GM19035 (cell line): ENCODE measurements around the gene FOXA1.

Experiments
- ATAC-seq: cut with Tn5 transposase; IDR thresholded peaks from one replicate; pipeline ENCODE4 v1.9.1; 2021; ENCODE audit not compliant: unreplicated experiment

Gene FOXA1

GRCh38 chr14:37590428-37591139 lies 4.5 kb downstream of the FOXA1 start:
- no peak for ATAC-seq

- ATAC-seq: no peak
These were observed 5.2 kb downstream of the FOXA1 start for GRCh38 chr14:37589715-37590427.

GRCh38 chr14:37588956-37589714 lies 5.9 kb downstream of the FOXA1 start:
- no peak for ATAC-seq

GRCh38 chr14:37588667-37588955 lies 6.4 kb downstream of the FOXA1 start:
- ATAC-seq: no peak

GRCh38 chr14:37587881-37588666 lies 7.0 kb downstream of the FOXA1 start:
- no peak for ATAC-seq

- ATAC-seq: no peak
These were observed 7.8 kb downstream of the FOXA1 start for GRCh38 chr14:37587131-37587803.

GRCh38 chr14:37586797-37587130 lies 8.3 kb downstream of the FOXA1 start:
- ATAC-seq: no peak

- no peak for ATAC-seq
These were observed 8.9 kb downstream of the FOXA1 start for GRCh38 chr14:37585971-37586796.

- ATAC-seq: no peak
These were observed 9.9 kb downstream of the FOXA1 start for GRCh38 chr14:37585101-37585511.

GRCh38 chr14:37584211-37585100 lies 10.6 kb downstream of the FOXA1 start:
- ATAC-seq: no peak

GRCh38 chr14:37583358-37584210 lies 11.5 kb downstream of the FOXA1 start:
- no peak for ATAC-seq

- ATAC-seq: no peak
These were observed 14.9 kb downstream of the FOXA1 start for GRCh38 chr14:37580146-37580545.

GRCh38 chr14:37579274-37579673 lies 15.8 kb downstream of the FOXA1 start:
- no peak for ATAC-seq

GRCh38 chr14:37573356-37573755 lies 21.7 kb downstream of the FOXA1 start:
- ATAC-seq: no peak

GRCh38 chr14:37571391-37571790 lies 23.7 kb downstream of the FOXA1 start:
- no peak for ATAC-seq

- ATAC-seq: no peak
These were observed 25.3 kb downstream of the FOXA1 start for GRCh38 chr14:37569729-37570128.

GRCh38 chr14:37566811-37567371 lies 28.2 kb downstream of the FOXA1 start:
- ATAC-seq: no peak

- no peak for ATAC-seq
These were observed 29.5 kb downstream of the FOXA1 start for GRCh38 chr14:37565550-37565949.
